ENCODE data around the gene CAPN9. TPM values are rescaled to one million over a fixed set of nuclear protein-coding genes. Genes with fewer than 3 reads are reported as not detected.

CAPN9 gene
- total RNA-seq, 1 donor from 2014 or later, result 0.14 TPM

GRCh38 chr1:230701434-230701833 is 45.8 kb upstream of the CAPN9 start:
- no peak for DNase-seq
- intact Hi-C loops (cut with micrococcal nuclease), result no loop called here
- Histone ChIP-seq H3K9me3 (replicated peaks) (no peaks in the 10 kb centered on the region), H3K36me3 (peaks cover 23% of the 10 kb centered on the region), H3K27ac (replicated peaks) (no peak overlapping the region), H3K4me1 (peaks cover 18% of the 10 kb centered on the region), H3K27me3 (ENCODE audit: low read depth) (peaks cover 3% of the 10 kb centered on the region), H3K4me3 (no peak overlapping the region)
- TF ChIP-seq, protein P1, sequence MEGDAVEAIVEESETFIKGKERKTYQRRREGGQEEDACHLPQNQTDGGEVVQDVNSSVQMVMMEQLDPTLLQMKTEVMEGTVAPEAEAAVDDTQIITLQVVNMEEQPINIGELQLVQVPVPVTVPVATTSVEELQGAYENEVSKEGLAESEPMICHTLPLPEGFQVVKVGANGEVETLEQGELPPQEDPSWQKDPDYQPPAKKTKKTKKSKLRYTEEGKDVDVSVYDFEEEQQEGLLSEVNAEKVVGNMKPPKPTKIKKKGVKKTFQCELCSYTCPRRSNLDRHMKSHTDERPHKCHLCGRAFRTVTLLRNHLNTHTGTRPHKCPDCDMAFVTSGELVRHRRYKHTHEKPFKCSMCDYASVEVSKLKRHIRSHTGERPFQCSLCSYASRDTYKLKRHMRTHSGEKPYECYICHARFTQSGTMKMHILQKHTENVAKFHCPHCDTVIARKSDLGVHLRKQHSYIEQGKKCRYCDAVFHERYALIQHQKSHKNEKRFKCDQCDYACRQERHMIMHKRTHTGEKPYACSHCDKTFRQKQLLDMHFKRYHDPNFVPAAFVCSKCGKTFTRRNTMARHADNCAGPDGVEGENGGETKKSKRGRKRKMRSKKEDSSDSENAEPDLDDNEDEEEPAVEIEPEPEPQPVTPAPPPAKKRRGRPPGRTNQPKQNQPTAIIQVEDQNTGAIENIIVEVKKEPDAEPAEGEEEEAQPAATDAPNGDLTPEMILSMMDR (IDR thresholded peaks at IDR 0.05; ENCODE audit: borderline replicate concordance), result no peak

- intact Hi-C loops (cut with micrococcal nuclease), result no loop called here
- TF ChIP-seq, protein P1 (IDR thresholded peaks at IDR 0.05; ENCODE audit: borderline replicate concordance), result no peak
- H3K9me3 ChIP-seq (replicated peaks), result no peaks in the 10 kb centered on the region
- peaks cover 23% of the 10 kb centered on the region for H3K36me3 ChIP-seq
- peaks cover 3% of the 10 kb centered on the region for H3K27me3 ChIP-seq (ENCODE audit: low read depth)
- H3K4me3 ChIP-seq, result no peak overlapping the region
- no peak overlapping the region for H3K27ac ChIP-seq (replicated peaks)
- no peak for DNase-seq
- peaks cover 16% of the 10 kb centered on the region for H3K4me1 ChIP-seq
These were observed 45.1 kb upstream of the CAPN9 start for GRCh38 chr1:230701895-230702768.

DNA sequence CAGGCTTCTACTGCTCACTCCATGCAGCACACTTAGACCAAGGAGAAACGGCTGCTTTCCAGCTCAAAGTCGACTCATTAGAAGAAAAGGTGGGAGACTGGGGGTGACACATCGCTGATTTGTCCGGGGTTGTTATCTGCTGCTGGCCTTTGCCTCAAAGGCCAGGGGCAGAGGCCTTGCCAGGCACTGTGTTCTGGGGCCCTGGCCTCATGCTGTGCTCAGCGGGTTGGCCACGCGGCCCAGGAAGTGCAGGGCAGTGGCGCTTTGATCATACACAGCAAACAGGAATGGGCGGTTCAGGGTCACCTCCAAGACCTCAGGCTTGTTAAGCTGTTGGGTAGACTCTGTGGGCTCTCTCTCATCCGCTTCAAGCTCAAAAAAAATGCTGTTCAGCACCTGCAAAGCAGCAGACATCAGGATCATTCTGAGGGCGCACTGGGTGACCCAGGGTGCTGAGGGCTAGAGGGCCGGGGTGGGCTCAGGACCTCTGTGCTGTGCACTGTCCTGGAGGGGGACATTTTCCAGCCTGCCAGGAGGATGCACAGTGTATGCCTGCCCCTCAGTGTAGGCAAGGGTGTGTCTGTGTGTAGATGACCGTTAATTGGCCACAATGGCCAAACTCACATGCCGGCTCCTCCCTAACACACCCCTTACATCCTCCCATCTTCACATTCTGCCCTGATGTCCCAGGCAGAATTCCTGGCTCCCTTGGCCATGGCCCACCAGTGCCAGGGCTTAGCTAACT is 44.1 kb upstream of the CAPN9 start:
- no peaks in the 10 kb centered on the region for H3K9me3 ChIP-seq (replicated peaks)

DNA sequence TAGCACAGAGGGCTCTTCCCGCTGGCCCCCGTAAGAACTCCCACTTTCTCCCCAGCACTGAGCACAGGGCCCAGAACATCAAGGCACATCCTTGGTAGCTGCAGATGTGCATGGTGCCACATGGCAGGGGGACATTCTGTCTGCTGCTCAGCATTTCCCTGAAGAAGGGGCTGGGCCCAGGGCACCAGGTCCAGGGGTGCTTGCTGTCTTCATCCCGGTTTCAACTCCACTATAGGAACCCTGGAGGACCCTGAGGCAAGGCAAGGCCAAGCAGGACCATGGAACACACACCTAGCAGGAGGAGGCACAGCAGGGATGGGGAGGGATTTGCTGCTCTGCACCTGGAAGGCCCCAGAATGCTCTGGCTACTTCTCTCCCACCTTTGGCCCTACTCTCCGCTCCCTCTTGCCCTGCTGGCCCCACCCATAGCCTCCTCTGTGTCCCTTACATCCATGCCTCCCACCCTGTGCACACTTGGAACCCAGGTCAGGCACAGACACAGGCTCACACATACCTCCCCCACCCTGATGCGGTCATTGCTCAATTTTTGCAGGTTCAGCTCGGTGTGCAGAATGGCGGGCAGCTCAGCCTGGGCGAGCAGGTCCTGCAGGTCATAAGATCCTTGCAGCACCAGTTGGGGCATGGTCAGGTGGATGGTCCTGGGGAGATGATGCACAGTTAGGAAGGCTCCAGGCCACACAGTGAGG is 43.4 kb upstream of the CAPN9 start:
- Histone ChIP-seq H3K4me3 (no peak overlapping the region), H3K4me1 (peaks cover 27% of the 10 kb centered on the region), H3K36me3 (peaks cover 23% of the 10 kb centered on the region), H3K27ac (replicated peaks) (no peak overlapping the region), H3K9me3 (replicated peaks) (no peaks in the 10 kb centered on the region), H3K27me3 (ENCODE audit: low read depth) (no peaks in the 10 kb centered on the region)
- TF ChIP-seq, protein P1 (IDR thresholded peaks at IDR 0.05; ENCODE audit: borderline replicate concordance), result no peak
- intact Hi-C loops (cut with micrococcal nuclease), result no loop called here
- DNase-seq, result no peak

More for the DNA sequence above, 44.1 kb upstream of the CAPN9 start:
- TF ChIP-seq, protein P1 (IDR thresholded peaks at IDR 0.05; ENCODE audit: borderline replicate concordance), result no peak
- H3K36me3 ChIP-seq, result peaks cover 23% of the 10 kb centered on the region
- H3K4me3 ChIP-seq, result no peak overlapping the region
- intact Hi-C loops (cut with micrococcal nuclease), result no loop called here
- peaks cover 3% of the 10 kb centered on the region for H3K27me3 ChIP-seq (ENCODE audit: low read depth)
- H3K27ac ChIP-seq (replicated peaks), result no peak overlapping the region
- no peak for DNase-seq
- H3K4me1 ChIP-seq, result peaks cover 20% of the 10 kb centered on the region

- H3K4me3 ChIP-seq, result no peak overlapping the region
- no peak for DNase-seq
- no peaks in the 10 kb centered on the region for H3K9me3 ChIP-seq (replicated peaks)
- H3K27ac ChIP-seq (replicated peaks), result no peak overlapping the region
- peaks cover 27% of the 10 kb centered on the region for H3K36me3 ChIP-seq
- TF ChIP-seq, protein P1 (IDR thresholded peaks at IDR 0.05; ENCODE audit: borderline replicate concordance), result no peak
- intact Hi-C loops (cut with micrococcal nuclease), result no loop called here
- no peaks in the 10 kb centered on the region for H3K27me3 ChIP-seq (ENCODE audit: low read depth)
- H3K4me1 ChIP-seq, result peaks cover 32% of the 10 kb centered on the region
These were observed 42.4 kb upstream of the CAPN9 start for GRCh38 chr1:230704830-230705229.
